Measurements from ENCODE around the gene TNNT1. TPM values are rescaled to one million over a fixed set of nuclear protein-coding genes. Genes with fewer than 3 reads are reported as not detected.

The TNNT1 gene
- total RNA-seq, 1 donor from 2014 or later, result 24.4 TPM

DNA sequence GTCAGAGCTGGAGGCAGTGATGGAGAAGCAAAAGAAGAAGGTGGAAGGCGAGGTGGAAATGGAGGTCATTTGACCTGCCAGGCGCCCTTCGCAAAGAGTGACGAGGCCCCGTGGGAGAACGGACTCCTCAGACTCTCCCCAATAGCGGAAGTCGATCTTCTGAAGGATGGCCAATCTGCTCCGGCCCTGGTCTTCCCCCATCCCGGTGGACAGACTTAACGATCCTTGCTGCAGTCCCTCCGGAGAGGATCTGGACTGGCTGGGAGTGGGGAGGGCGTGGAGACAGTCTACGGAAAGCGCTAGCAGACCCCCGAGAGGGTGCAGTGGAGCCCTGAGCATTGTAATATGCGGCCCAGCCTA lies 61.5 kb downstream of the TNNT1 start:
- TF ChIP-seq CTCF (conservative IDR thresholded peaks at IDR 0.05; ENCODE audit: low read depth, low read length), result no peak
- peak overlapping the region; percentile 57 for H3K4me3 ChIP-seq (ENCODE audit: low read depth, low read length)
- no peak for DNase-seq (ENCODE audit: low read depth)

DNA sequence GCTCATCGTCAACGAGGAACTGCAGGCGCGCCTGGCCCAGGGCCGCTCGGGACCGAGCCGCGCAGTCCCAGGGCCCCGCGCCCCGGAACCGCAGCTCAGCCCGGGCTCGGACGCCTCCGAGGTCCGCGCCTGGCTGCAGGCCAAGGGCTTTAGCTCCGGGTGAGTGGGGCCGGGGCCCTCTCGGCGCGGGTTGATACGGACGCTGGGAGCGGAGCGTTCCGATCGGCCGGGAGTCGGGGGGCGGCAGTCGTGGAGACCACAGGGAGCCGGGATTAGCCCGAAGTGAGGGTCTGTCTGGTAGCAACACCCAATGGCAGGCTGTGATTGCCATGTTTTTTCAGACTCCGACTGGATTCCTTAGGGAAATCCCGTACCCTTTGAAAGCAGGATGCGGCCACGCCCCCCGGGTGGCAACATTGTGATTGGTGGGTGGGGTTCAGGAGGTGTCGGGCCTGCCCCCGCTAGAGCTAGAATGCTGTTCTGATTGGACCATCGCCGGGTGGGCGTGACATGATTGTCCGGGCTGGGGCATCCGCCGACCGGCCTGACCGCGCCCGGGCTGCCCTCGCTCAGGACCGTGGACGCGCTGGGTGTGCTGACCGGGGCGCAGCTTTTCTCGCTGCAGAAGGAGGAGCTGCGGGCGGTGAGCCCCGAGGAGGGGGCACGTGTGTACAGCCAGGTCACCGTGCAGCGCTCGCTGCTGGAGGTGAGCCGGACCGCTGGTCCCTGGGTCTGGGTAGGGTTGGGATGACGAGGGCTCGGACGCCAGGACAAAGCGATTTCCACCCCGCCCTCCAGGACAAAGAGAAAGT lies 62.1 kb downstream of the TNNT1 start:
- peak overlapping the region; percentile 57 for H3K4me3 ChIP-seq (ENCODE audit: low read depth, low read length)
- DNase-seq (ENCODE audit: low read depth), result peak; percentile 52
- no peak for TF ChIP-seq CTCF (conservative IDR thresholded peaks at IDR 0.05; ENCODE audit: low read depth, low read length)

- TF ChIP-seq CTCF (conservative IDR thresholded peaks at IDR 0.05; ENCODE audit: low read depth, low read length), result no peak
- H3K4me3 ChIP-seq (ENCODE audit: low read depth, low read length), result peak overlapping the region; percentile 57
- DNase-seq (ENCODE audit: low read depth), result no peak
Observed at GRCh38 chr19:55085923-55086715, 62.9 kb downstream of the TNNT1 start.

DNA sequence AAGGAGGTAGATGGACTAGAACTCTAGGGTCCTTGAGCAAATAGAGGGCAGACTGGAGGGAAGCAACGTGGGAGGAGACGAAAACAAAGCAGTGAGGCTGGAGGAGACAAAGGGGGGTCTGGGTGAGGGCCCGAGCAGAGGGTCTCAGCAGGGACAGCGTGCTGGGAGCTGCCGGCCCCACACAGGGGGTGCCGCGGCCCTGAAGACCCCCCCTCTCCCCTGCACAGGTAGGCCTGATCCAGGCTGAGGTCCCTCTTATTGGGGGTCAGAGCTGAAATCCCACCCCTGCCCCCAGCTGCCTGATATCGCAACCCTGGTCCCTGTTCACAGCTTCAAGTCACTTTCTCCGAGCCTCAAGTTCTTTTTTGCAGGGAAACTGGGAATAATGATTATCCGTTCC lies 64.6 kb downstream of the TNNT1 start:
- TF ChIP-seq CTCF (conservative IDR thresholded peaks at IDR 0.05; ENCODE audit: low read depth, low read length), result no peak
- no peak overlapping the region for H3K4me3 ChIP-seq (ENCODE audit: low read depth, low read length)
- no peak for DNase-seq (ENCODE audit: low read depth)

GRCh38 chr19:55083004-55083850 lies 65.8 kb downstream of the TNNT1 start:
- TF ChIP-seq CTCF (conservative IDR thresholded peaks at IDR 0.05; ENCODE audit: low read depth, low read length), result no peak
- H3K4me3 ChIP-seq (ENCODE audit: low read depth, low read length), result no peak overlapping the region
- DNase-seq (ENCODE audit: low read depth), result no peak

Other genes with a start within 250 kb of the TNNT1 start
- not detected in 2 replicates for gene NCR1, start 243.1 kb downstream of the TNNT1 start, total RNA-seq
- not detected in 2 replicates for gene NLRP7, start 201.7 kb downstream of the TNNT1 start, total RNA-seq
- gene NLRP2, start 182.8 kb downstream of the TNNT1 start, total RNA-seq, result 12.4 and 28.3 TPM in 2 replicates
- not detected in 2 replicates for gene GP6, start 110.9 kb downstream of the TNNT1 start, total RNA-seq
- 13.8 and 21.1 TPM in 2 replicates for gene RDH13, start 86.1 kb downstream of the TNNT1 start, total RNA-seq
- 17.3 and 33.8 TPM in 2 replicates for gene EPS8L1, start 73.3 kb downstream of the TNNT1 start, total RNA-seq
- 53.8 and 68.7 TPM in 2 replicates for gene PPP1R12C, start 31.6 kb downstream of the TNNT1 start, total RNA-seq
- 0.40 and 0.51 TPM in 2 replicates for gene TNNI3, start 8.5 kb upstream of the TNNT1 start, total RNA-seq
- gene DNAAF3, start 17.4 kb upstream of the TNNT1 start, total RNA-seq, result 0.51 and 7.0 TPM in 2 replicates
- 0.29 TPM in 1 of 2 replicates, not detected in the other for gene SYT5, start 31.1 kb upstream of the TNNT1 start, total RNA-seq
- gene PTPRH, start 60.3 kb upstream of the TNNT1 start, total RNA-seq, result 1.1 and 2.8 TPM in 2 replicates
- gene TMEM86B, start 79.6 kb upstream of the TNNT1 start, total RNA-seq, result 2.1 and 2.6 TPM in 2 replicates
- gene PPP6R1, start 109.8 kb upstream of the TNNT1 start, total RNA-seq, result 43.8 and 62.5 TPM in 2 replicates
- gene HSPBP1, start 130.9 kb upstream of the TNNT1 start, total RNA-seq, result 67.3 and 73.9 TPM in 2 replicates
- gene BRSK1, start 134.8 kb upstream of the TNNT1 start, total RNA-seq, result 2.0 and 16.1 TPM in 2 replicates
- gene TMEM150B, start 176.1 kb upstream of the TNNT1 start, total RNA-seq, result not detected in 2 replicates
- gene KMT5C, start 190.7 kb upstream of the TNNT1 start, total RNA-seq, result 5.1 and 18.5 TPM in 2 replicates
- 0.23 TPM in 1 of 2 replicates, not detected in the other for gene COX6B2, start 205.5 kb upstream of the TNNT1 start, total RNA-seq
- gene GARIN5B, start 214.1 kb upstream of the TNNT1 start, total RNA-seq, result not detected in 2 replicates
- gene IL11, start 221.3 kb upstream of the TNNT1 start, total RNA-seq, result 31.0 and 42.8 TPM in 2 replicates
- gene TMEM190, start 227.6 kb upstream of the TNNT1 start, total RNA-seq, result not detected in 2 replicates
- gene TMEM238, start 235.1 kb upstream of the TNNT1 start, total RNA-seq, result 16.3 and 21.4 TPM in 2 replicates
- 412 and 480 TPM in 2 replicates for gene RPL28, start 236.7 kb upstream of the TNNT1 start, total RNA-seq